C4-2B (cell line): ENCODE data around the gene OPRD1.

ENCODE experiments used
- ZFX ChIP-seq: fragments of 450-650 bp; IDR thresholded peaks from 2 replicates; pipeline ENCODE4 v1.6.1; 2017
- TF ChIP-seq, protein P1 (sequence below): fragments of 450-650 bp; conservative IDR thresholded peaks from 2 replicates; pipeline ENCODE4 v1.5.1; 2017; ENCODE audit warnings: mild to moderate bottlenecking

- TF ChIP-seq, protein P1, sequence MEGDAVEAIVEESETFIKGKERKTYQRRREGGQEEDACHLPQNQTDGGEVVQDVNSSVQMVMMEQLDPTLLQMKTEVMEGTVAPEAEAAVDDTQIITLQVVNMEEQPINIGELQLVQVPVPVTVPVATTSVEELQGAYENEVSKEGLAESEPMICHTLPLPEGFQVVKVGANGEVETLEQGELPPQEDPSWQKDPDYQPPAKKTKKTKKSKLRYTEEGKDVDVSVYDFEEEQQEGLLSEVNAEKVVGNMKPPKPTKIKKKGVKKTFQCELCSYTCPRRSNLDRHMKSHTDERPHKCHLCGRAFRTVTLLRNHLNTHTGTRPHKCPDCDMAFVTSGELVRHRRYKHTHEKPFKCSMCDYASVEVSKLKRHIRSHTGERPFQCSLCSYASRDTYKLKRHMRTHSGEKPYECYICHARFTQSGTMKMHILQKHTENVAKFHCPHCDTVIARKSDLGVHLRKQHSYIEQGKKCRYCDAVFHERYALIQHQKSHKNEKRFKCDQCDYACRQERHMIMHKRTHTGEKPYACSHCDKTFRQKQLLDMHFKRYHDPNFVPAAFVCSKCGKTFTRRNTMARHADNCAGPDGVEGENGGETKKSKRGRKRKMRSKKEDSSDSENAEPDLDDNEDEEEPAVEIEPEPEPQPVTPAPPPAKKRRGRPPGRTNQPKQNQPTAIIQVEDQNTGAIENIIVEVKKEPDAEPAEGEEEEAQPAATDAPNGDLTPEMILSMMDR, result no peak
- no peak for TF ChIP-seq ZFX
Observed at GRCh38 chr1:28862571-28863403, 50.8 kb downstream of the OPRD1 start.
